H1 (cell line): ENCODE results near the gene OR4F6. TPM values are rescaled to one million over a fixed set of nuclear protein-coding genes. Genes with fewer than 3 reads are reported as not detected.

Experiments
- CTCF ChIA-PET: fragments of 300-600 bp; sonication (Branson Sonifier 250); formaldehyde crosslinking; loops from one replicate; lab custom pipeline; 2021; ENCODE audit not compliant: partially characterized antibody; lab: Charles Lee
- POLR2A ChIA-PET: fragments of 300-600 bp; sonication (Branson Sonifier 250); formaldehyde crosslinking; loops from one replicate; lab custom pipeline; 2021; ENCODE audit warnings: inconsistent platforms; ENCODE audit not compliant: partially characterized antibody; lab: Charles Lee
- DNase-seq, 2 experiments: peaks; one replicate each; pipeline versions ENCODE4 v3.0.0 to v3.0.0-alpha.2; 2010 to 2022; ENCODE audit warnings: low spot score in 2 of 2, low read depth in 1 of 2, mixed read lengths in 1 of 2
- FAIRE-seq: peaks from 2 replicates; lab custom pipeline; 2011; peaks lifted over from hg19 to GRCh38; lab: Jason Lieb, UNC
- H2AFZ ChIP-seq: 2 replicates; pipeline ENCODE4 v1.8.1; 2012; ENCODE audit warnings: low read length, inconsistent platforms
- H2AK5ac ChIP-seq: 2 replicates; pipeline ENCODE4 v1.6.1; 2013; ENCODE audit warnings: low read depth, low read length
- H2BK120ac ChIP-seq: replicated peaks from 2 replicates; pipeline ENCODE3; 2013; ENCODE audit warnings: low read depth, low read length, inconsistent platforms
- H2BK12ac ChIP-seq: 2 replicates; pipeline ENCODE4 v1.6.1; 2013; ENCODE audit warnings: low read depth, low read length
- H2BK15ac ChIP-seq: 2 replicates; pipeline ENCODE4 v1.6.1; 2013; ENCODE audit warnings: low read length
- H2BK20ac ChIP-seq: 2 replicates; pipeline ENCODE4 v1.6.1; 2013; ENCODE audit warnings: low read length
- H2BK5ac ChIP-seq: 2 replicates; pipeline ENCODE4 v1.6.1; 2013; ENCODE audit warnings: low read depth, low read length
- H3K14ac ChIP-seq: 2 replicates; pipeline ENCODE4 v1.6.1; 2013; ENCODE audit warnings: inconsistent platforms; ENCODE audit not compliant: insufficient read length
- H3K18ac ChIP-seq: 2 replicates; pipeline ENCODE4 v1.6.1; 2013; ENCODE audit warnings: low read length; ENCODE audit errors: extremely low read depth
- H3K23ac ChIP-seq: 2 replicates; pipeline ENCODE4 v1.6.1; 2013; ENCODE audit warnings: inconsistent platforms; ENCODE audit not compliant: insufficient read length
- H3K23me2 ChIP-seq: 2 replicates; pipeline ENCODE4 v1.6.1; 2013; ENCODE audit warnings: low read depth, low read length
- H3K27ac ChIP-seq: 2 replicates; pipeline ENCODE4 v1.6.1; 2011; ENCODE audit warnings: low read depth, low read length, inconsistent platforms
- H3K27me3 ChIP-seq, 4 experiments: replicated peaks in 1 of 4; 1 replicate in 1 of 4; 2 replicates in 3 of 4; pipeline versions ENCODE4 v1.6.1 to v1.8.1; 2011 to 2013; ENCODE audit warnings: low read length in 3 of 4, mild to moderate bottlenecking in 3 of 4, inconsistent platforms in 2 of 4, mixed read lengths in 2 of 4, moderate library complexity in 1 of 4; ENCODE audit not compliant: control insufficient read depth in 3 of 4, insufficient read depth in 3 of 4; ENCODE audit errors: extremely low read depth in 1 of 4
- H3K36me3 ChIP-seq, 4 experiments: 2 replicates each; pipeline versions ENCODE4 v1.6.1 to v1.8.1; 2011 to 2013; ENCODE audit warnings: mild to moderate bottlenecking in 4 of 4, low read length in 3 of 4, moderate library complexity in 2 of 4, control low read depth in 1 of 4, inconsistent platforms in 1 of 4; ENCODE audit not compliant: insufficient read depth in 4 of 4, control insufficient read depth in 2 of 4
- H3K4ac ChIP-seq: replicated peaks from 2 replicates; pipeline ENCODE3; 2013; ENCODE audit warnings: low read length, low read depth, mixed read lengths, inconsistent platforms; ENCODE audit not compliant: insufficient read length
- H3K4me1 ChIP-seq, 4 experiments: replicated peaks in 1 of 4; 1 replicate in 1 of 4; 2 replicates in 3 of 4; pipeline versions ENCODE4 v1.6.1 to v1.8.1; 2011 to 2013; ENCODE audit warnings: low read length in 3 of 4, inconsistent platforms in 2 of 4, mixed read lengths in 1 of 4; ENCODE audit not compliant: insufficient read depth in 4 of 4, control insufficient read depth in 3 of 4
- H3K4me2 ChIP-seq, 2 experiments: 2 replicates each; pipeline versions ENCODE4 v1.6.1 to v1.8.1; 2011 to 2013; ENCODE audit warnings: low read depth in 2 of 2, low read length in 2 of 2, control low read depth in 1 of 2, inconsistent platforms in 1 of 2, mild to moderate bottlenecking in 1 of 2; ENCODE audit not compliant: insufficient read depth in 1 of 2
- H3K4me3 ChIP-seq, 4 experiments: fragments of 200-600, 300-600 bp in 1 of 4; sonication (generic), shearing (Covaris generic), sonication (Bioruptor Twin) in 1 of 4; 2 replicates each; pipeline versions ENCODE4 v1.5.1 to v1.8.1; 2011 to 2016; ENCODE audit warnings: low read length in 4 of 4, low read depth in 3 of 4, control low read depth in 2 of 4, inconsistent platforms in 2 of 4, mild to moderate bottlenecking in 2 of 4, mixed read lengths in 1 of 4, moderate library complexity in 1 of 4; ENCODE audit not compliant: insufficient read depth in 2 of 4; ENCODE audit errors: extremely low read depth in 1 of 4
- H3K56ac ChIP-seq: replicated peaks from 2 replicates; pipeline ENCODE3; 2013; ENCODE audit warnings: low read depth, mild to moderate bottlenecking, mixed read lengths, low read length, inconsistent platforms; ENCODE audit not compliant: insufficient read length
- H3K79me1 ChIP-seq: 2 replicates; pipeline ENCODE4 v1.6.1; 2013; ENCODE audit warnings: low read depth, low read length, control low read depth
- H3K79me2 ChIP-seq, 2 experiments: 2 replicates each; pipeline versions ENCODE4 v1.6.1 to v1.8.1; 2012 to 2013; ENCODE audit warnings: low read length in 2 of 2, mild to moderate bottlenecking in 2 of 2, inconsistent platforms in 1 of 2; ENCODE audit not compliant: insufficient read depth in 2 of 2, control insufficient read depth in 1 of 2
- H3K9ac ChIP-seq, 4 experiments: replicated peaks in 1 of 4; 1 replicate in 1 of 4; 2 replicates in 3 of 4; pipeline versions ENCODE4 v1.6.1 to v1.8.1; 2011 to 2013; ENCODE audit warnings: low read depth in 3 of 4, low read length in 3 of 4, control low read depth in 2 of 4, mild to moderate bottlenecking in 2 of 4, moderate library complexity in 2 of 4, inconsistent platforms in 1 of 4; ENCODE audit errors: extremely low read depth in 1 of 4
- H3K9me3 ChIP-seq, 2 experiments: 2 replicates each; pipeline versions ENCODE4 v1.6.1 to v1.8.1; 2012 to 2013; ENCODE audit warnings: mild to moderate bottlenecking in 2 of 2, moderate library complexity in 2 of 2, control low read depth in 1 of 2, inconsistent platforms in 1 of 2, low read depth in 1 of 2, low read length in 1 of 2, mixed read lengths in 1 of 2; ENCODE audit not compliant: insufficient read depth in 2 of 2
- H4K20me1 ChIP-seq, 2 experiments: replicated peaks in 1 of 2; 2 replicates each; pipeline versions ENCODE3 to v1.8.1; 2011 to 2013; ENCODE audit warnings: inconsistent platforms in 2 of 2, low read length in 2 of 2, mild to moderate bottlenecking in 1 of 2; ENCODE audit not compliant: insufficient read depth in 2 of 2, control insufficient read depth in 1 of 2
- H4K5ac ChIP-seq: 2 replicates; pipeline ENCODE4 v1.6.1; 2013; ENCODE audit warnings: low read length, low read depth, mixed read lengths, inconsistent platforms; ENCODE audit not compliant: insufficient read length
- H4K8ac ChIP-seq: 2 replicates; pipeline ENCODE4 v1.8.0; 2013; ENCODE audit warnings: mild to moderate bottlenecking, moderate library complexity, low read length, inconsistent platforms; ENCODE audit not compliant: insufficient read depth; ENCODE audit errors: extremely low read depth
- H4K91ac ChIP-seq: replicated peaks from 2 replicates; pipeline ENCODE3; 2013; ENCODE audit warnings: low read length, mixed read lengths, inconsistent platforms; ENCODE audit not compliant: insufficient read length
- HDAC2 ChIP-seq, 2 experiments: fragments of 300-600 bp in 1 of 2; sonication (generic) in 1 of 2; IDR thresholded peaks; 2 replicates each; pipeline ENCODE4 v1.6.1; 2011 to 2012; ENCODE audit warnings: low read depth in 2 of 2, low read length in 2 of 2, mild to moderate bottlenecking in 2 of 2, moderate library complexity in 2 of 2, borderline replicate concordance in 1 of 2, inconsistent platforms in 1 of 2
- TEAD4 ChIP-seq: IDR thresholded peaks from 2 replicates; pipeline ENCODE4 v1.6.1; 2012; ENCODE audit warnings: low read depth, low read length, inconsistent platforms, mixed read lengths
- WGBS, 2 experiments: shearing (Covaris generic) in 1 of 2; methylation state at CpG; one replicate each; pipeline versions ENCODE4 v1.1.6 to v1.1.7; 2013 to 2015; ENCODE audit warnings: low lambda C conversion rate in 2 of 2, mixed read lengths in 2 of 2, inconsistent platforms in 1 of 2, low coverage in 1 of 2, missing lambda C conversion rate in 1 of 2; ENCODE audit not compliant: insufficient replicate concordance in 2 of 2, insufficient coverage in 1 of 2, insufficient read length in 1 of 2; ENCODE audit errors: extremely low coverage in 1 of 2, missing lambda C conversion rate in 1 of 2; 5-methylcytosine and 5-hydroxymethylcytosine counted together
- polyA plus RNA-seq, 7 experiments: library from polyadenylated mRNA; depleted of rRNA in 3 of 7; stranded (reverse) in 5 of 7; unstranded in 2 of 7; fragments of >200 nt in 5 of 7; fragments of 200-250 nt in 2 of 7; gene quantifications; 1 replicate in 5 of 7; 2 replicates in 1 of 7; 4 replicates in 1 of 7; pipeline versions ENCODE4 v1.2.1 to v1.2.3, GENCODE V29; 2011 to 2013; ENCODE audit warnings: missing spikeins in 2 of 7, mixed read lengths in 2 of 7
- total RNA-seq: library from RNA; stranded (reverse); fragmentation: NEBNext Ultra II Directional; extraction: Animal tissue kit (Norgen Biotek cat#: 25700); gene quantifications from 2 replicates; pipeline ENCODE4 v1.2.1, GENCODE V29; 2021
- TF ChIP-seq, protein P1 (sequence below): IDR thresholded peaks from 2 replicates; pipeline ENCODE4 v1.6.1; 2011; ENCODE audit warnings: low read depth, mild to moderate bottlenecking, low read length; ENCODE audit not compliant: insufficient read depth

OR4F6 gene
- total and polyA plus RNA-seq, 2 of the 8 experiments (the other 6 are each of a cell fraction or from before 2014, with no cell fraction given) = not detected

DNA sequence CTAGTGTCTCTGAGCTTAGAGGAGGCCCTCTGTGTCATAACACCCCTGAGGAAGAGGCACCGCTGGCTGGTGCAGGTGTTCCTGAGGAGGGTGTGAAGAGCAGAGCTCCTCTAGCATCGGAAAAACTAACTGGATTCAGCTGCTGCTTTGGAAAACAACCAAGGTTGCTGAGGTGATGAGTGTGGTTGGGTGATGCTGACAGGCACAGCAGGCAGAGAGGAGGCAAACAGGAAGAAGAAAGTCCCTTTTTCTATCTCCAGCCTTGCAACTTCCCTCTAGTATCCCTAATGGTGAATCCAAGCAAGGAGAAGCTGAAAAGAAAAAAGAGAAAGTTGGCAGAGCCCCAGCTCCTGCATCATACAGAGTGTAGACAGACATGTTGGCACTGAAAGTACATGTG, 4.9 kb downstream of the OR4F6 start:
- Histone ChIP-seq H3K14ac (no peak overlapping the region), H3K9ac (no peak overlapping the region), H3K4me1 (no peaks in the 10 kb centered on the region), H3K4me3 (no peak overlapping the region), H3K27ac (no peak overlapping the region), H2BK12ac (no peak overlapping the region), H3K23me2 (peaks cover 2% of the 10 kb centered on the region; the same call in 1 of the 2 replicates), H3K23ac (no peak overlapping the region), H2AFZ (no peak overlapping the region), H2BK20ac (no peak overlapping the region), H2BK120ac (no peak overlapping the region), H3K9me3 (peaks cover 5 to 18% of the 10 kb centered on the region in 2 experiments; a peak in 2 of 4 replicates), H4K8ac (no peak overlapping the region), H4K20me1 (no peaks in the 10 kb centered on the region), H4K91ac (no peak overlapping the region), H3K79me2 (no peaks in the 10 kb centered on the region), H4K5ac (no peak overlapping the region), H3K27me3 (no peaks in the 10 kb centered on the region), H3K4ac (no peak overlapping the region), H3K4me2 (no peak overlapping the region), H3K79me1 (no peaks in the 10 kb centered on the region), H3K56ac (no peak overlapping the region), H2BK15ac (no peak overlapping the region), H2AK5ac (no peak overlapping the region), H2BK5ac (no peak overlapping the region), H3K36me3 (no peaks in the 10 kb centered on the region), H3K18ac (no peak overlapping the region)
- TF ChIP-seq, protein P1, sequence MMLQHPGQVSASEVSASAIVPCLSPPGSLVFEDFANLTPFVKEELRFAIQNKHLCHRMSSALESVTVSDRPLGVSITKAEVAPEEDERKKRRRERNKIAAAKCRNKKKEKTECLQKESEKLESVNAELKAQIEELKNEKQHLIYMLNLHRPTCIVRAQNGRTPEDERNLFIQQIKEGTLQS = no peak
- no peak for TF ChIP-seq HDAC2 (IDR thresholded peaks at IDR 0.05; ENCODE audit: borderline replicate concordance in 1 of 2, low read depth in 2 of 2, low read length in 2 of 2)
- no peak for TF ChIP-seq TEAD4
- CTCF ChIA-PET = interaction anchor here (0.8 to 1.2 kb wide), 2 partner anchors 12 to 34 kb away, joined by 3 to 4 read pairs; no protein-coding TSS in a partner anchor
- no peak for FAIRE-seq
- POLR2A ChIA-PET = no interaction called here
- WGBS, 2 experiments = 74% methylated on average over 2 of the region's 2 CpGs; no CpG with 5 or more reads in 1 of the 2 experiments
- no peak for DNase-seq
